Breast epithelium (tissue), 3 donors: Measurements from ENCODE around the gene IRS1.
A peak's percentile ranks its signal among the peaks of the same experiment; 100 is the strongest.

Experiments
- POLR2AphosphoS5 ChIP-seq, 3 donors: sonication (generic); formaldehyde crosslinking; IDR thresholded peaks; one replicate each; pipeline ENCODE4 v1.6.1; 2017; ENCODE audit warnings: antibody characterized with exemption in 3 of 3
- TF ChIP-seq, protein P1 (sequence below), 3 donors: fragments of 450-650 bp; IDR thresholded peaks; one replicate each; pipeline ENCODE4 v1.5.1; 2016 to 2017; ENCODE audit warnings: antibody characterized with exemption in 3 of 3, mild to moderate bottlenecking in 3 of 3, moderate library complexity in 3 of 3

DNA sequence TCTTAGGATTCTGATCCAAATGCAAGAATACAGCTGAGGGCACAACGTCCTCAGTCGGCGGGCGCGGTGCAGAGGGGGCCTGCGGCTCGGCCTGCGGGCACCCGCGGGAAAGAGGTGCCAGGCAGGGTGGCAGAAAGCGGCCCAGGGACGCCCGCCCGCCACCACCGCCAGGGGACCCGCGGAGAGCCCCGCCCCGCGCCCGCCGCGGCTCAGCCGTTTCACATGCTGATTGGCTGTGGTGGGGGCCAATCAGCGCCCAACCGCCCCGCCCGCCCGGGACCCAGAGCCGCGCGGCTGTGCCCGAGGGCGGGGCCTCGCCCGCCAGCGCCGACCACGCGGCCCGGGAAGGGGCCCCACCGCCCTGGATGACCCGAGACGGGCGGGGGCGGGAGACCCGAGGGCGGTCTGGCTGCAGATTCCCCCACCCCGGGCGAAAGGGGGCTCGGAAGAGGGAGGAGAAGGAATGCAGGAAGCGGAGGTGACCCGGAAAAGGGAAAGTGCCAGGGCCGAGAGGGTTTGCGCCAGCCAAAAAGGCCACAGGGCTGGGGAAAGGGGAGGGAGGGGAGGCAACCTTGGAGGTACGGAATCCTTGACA lies 8.0 kb downstream of the IRS1 start:
- TF ChIP-seq, protein P1, sequence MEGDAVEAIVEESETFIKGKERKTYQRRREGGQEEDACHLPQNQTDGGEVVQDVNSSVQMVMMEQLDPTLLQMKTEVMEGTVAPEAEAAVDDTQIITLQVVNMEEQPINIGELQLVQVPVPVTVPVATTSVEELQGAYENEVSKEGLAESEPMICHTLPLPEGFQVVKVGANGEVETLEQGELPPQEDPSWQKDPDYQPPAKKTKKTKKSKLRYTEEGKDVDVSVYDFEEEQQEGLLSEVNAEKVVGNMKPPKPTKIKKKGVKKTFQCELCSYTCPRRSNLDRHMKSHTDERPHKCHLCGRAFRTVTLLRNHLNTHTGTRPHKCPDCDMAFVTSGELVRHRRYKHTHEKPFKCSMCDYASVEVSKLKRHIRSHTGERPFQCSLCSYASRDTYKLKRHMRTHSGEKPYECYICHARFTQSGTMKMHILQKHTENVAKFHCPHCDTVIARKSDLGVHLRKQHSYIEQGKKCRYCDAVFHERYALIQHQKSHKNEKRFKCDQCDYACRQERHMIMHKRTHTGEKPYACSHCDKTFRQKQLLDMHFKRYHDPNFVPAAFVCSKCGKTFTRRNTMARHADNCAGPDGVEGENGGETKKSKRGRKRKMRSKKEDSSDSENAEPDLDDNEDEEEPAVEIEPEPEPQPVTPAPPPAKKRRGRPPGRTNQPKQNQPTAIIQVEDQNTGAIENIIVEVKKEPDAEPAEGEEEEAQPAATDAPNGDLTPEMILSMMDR (IDR thresholded peaks at IDR 0.05) = peak; percentile 38 to 76 (median 64)
- TF ChIP-seq POLR2AphosphoS5 (IDR thresholded peaks at IDR 0.05) = peak; percentile 54 to 72 (median 56)
